GM21515 (cell line): Measurements from ENCODE around the gene SSH2.
"Not testable (repeated sequence)": the region's sequence is repeated elsewhere in the genome, so short reads cannot be mapped to it uniquely, and the experiment has no call there.

Experiments used
- ATAC-seq: cut with Tn5 transposase; IDR thresholded peaks from one replicate; pipeline ENCODE4 v1.9.1; 2021; ENCODE audit not compliant: unreplicated experiment

The SSH2 gene

GRCh38 chr17:29881256-29881655 is 48.8 kb downstream of the SSH2 start:
- ATAC-seq = no peak

- no peak for ATAC-seq
Measured at GRCh38 chr17:29880031-29880430, 50.0 kb downstream of the SSH2 start.

DNA sequence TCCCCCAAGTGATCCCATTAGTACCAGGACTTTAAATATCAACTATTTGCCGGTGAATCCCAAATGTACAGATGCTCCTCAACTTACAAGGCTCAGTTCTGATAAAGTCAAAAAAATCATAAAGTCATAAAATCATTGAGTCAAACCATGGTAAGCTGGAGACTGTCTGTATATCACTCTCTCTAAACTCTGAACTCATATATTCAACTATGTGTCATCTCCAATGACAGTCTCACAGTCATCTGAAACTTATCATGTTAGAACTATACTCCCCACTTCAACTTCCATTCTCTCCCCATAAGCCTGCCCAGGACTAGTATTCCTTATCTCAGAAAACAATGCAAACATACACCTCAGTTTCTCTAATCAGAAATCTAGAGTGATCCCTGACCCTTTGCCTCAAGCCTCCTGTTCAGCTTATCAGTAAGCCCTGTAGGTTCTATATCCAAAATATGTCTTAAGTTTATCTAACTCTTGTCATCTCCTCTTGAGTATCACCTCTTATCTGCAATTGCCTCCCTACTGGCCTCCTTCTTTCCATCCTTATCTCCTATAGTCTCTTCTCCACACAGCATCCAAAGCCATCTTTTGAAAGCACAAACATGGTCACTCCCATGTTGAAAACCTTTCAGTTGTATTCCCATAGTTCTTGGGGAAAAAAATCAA is 55.0 kb downstream of the SSH2 start:
- ATAC-seq = no peak

GRCh38 chr17:29874358-29874757 is 55.7 kb downstream of the SSH2 start:
- ATAC-seq = not testable (repeated sequence)

DNA sequence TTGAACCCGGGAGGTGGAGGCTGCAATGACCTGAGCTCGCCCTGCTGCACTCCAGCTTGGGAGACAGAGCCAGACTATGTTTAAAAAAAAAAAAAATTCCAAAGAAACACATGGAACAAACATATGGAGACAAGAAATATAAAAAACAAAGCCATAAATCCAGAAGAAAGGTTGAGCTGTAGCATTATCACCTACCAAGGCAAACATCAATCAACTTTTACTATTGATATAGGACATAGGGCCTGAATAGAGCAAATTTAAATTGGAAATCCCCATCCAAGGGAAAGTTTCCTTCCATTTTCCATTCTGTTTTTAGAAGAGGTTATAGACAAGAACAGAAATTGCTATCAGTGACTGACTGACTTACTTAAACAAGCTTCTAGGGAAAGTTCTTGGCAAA is 56.6 kb downstream of the SSH2 start:
- ATAC-seq = no peak

GRCh38 chr17:29870836-29871465 is 59.1 kb downstream of the SSH2 start:
- ATAC-seq = no peak

DNA sequence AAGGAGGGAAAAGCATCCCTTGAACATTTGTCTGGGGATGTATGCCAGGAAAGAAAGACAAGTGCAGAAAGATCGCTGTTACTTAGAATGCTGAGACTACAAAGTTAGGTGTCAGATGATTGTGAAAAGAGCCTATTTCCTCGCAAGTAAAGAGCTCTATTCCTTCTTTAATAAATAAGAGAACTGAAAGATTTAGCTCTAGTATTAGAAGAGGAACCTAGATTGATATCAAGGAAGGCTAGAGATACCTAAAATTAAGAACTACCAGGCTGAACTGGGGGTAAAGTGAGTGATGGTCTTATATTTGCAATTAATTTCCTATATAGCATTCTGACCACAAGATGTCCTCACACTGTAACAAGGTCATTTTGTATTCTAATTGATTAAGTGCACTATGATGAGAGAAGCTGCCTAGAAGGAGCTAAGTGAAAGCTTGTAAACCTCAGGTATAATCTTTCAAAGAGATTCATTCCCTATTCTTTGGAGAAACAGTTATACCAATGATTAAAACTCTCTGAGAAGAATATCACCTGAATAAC is 62.3 kb downstream of the SSH2 start:
- no peak for ATAC-seq

DNA sequence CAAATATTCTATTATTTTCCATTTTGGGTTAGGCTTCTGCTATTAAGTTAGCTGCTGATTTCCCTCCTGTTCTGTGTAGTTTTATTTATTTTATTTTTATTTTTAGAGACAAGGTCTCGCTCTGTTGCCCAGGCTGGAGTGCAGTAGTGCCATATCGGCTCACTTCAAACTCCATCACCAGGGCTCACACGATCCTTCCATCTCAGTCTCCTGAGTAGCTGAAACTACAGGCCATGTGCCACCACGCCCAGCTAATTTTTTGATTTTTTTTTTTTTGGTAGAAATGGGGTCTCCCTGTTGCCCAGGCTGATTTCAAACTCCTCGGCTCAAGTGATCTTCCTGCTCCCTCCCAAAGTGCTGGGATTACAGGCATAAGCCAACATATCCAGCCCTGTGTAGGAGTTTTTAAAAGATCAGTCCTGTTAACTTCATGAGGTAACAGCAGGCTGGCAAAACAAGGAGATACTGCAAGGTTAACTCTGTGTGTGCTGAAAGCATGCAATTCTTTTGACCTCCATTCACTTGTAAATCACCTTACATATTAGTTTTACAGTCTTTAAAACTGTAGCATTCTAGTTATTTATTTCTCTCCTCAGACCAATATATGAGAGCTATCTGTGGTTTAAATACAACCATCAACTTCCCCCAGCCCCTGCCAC is 63.2 kb downstream of the SSH2 start:
- ATAC-seq = no peak

DNA sequence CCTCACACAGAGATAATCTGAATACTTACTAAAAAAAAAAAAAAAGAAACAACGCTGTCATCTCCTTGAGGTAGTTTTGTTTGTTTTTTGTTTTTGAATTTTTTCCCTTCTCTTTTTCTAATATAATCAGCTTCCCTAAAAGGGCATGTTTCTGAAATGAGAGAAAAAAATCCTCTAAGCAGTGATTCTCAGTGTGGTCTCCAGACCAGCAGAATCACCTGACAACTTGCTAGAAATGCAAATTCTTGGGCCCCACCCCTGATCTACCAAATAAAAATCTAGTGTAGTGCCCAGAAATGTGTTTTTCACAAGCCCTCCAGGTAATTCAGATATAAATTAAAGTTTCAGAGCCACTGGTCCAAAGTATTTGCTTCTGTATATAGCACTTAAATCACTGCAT is 65.4 kb downstream of the SSH2 start:
- no peak for ATAC-seq

DNA sequence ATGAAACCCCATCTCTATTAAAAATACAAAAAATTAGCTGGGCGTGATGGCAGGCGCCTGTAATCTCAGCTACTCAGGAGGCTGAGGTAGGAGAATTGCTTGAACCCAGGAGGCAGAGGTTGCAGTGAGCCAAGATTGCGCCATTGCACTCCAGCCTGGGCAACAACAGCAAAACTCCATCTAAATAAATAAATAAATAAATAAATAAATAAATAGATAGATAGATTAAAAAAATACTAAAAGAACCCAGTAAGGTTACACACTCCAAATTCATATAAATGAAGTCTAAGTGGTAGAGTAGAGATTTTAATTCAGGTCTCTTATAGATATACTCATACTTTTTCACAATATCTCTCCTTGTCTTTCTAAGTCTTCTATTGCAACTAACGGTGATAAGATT is 65.9 kb downstream of the SSH2 start:
- ATAC-seq = not testable (repeated sequence)

DNA sequence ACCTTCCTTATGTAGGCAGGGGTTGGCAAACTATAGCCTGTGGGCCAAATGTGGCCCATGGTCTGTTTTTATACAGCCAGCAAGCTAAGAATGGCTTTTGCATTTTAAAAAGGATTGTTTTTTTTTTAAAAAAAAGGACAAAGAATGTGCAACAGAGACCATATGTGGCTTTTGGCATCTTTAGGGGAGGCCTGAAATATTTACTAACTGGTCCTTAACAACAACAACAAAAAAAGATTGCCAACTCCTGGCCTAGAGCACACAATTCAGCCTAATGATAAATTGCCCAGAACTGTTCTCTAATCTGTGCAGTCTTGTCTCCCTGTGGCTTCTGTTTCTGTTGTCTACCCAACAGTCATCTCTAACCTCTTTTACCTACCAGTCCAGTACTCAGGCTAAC is 67.1 kb downstream of the SSH2 start:
- no peak for ATAC-seq

- no peak for ATAC-seq
Measured at GRCh38 chr17:29862127-29862526, 67.9 kb downstream of the SSH2 start.

DNA sequence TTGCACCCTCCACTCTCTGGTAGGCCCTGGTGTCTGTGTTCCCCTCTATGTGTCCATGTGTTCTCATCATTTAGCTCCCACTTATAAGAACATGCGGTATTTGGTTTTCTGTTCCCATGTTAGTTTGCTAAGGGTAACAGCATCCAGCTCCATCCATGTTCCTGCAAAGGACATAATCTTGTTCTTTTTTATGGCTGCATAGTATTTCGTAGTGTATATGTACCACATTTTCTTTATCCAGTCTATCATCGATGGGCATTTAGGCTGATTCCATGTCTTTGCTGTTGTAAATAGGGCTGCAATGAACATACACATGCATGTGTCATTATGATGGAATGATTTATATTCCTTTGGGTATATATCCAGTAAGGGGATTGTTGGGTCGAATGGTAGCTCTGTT is 70.6 kb downstream of the SSH2 start:
- ATAC-seq = not testable (repeated sequence)

GRCh38 chr17:29857823-29858222 is 72.2 kb downstream of the SSH2 start:
- ATAC-seq = no peak

- ATAC-seq = not testable (repeated sequence)
Measured at GRCh38 chr17:29857105-29857504, 72.9 kb downstream of the SSH2 start.

GRCh38 chr17:29855686-29856085 is 74.3 kb downstream of the SSH2 start:
- ATAC-seq = no peak

GRCh38 chr17:29848737-29849136 is 81.3 kb downstream of the SSH2 start:
- ATAC-seq = no peak

GRCh38 chr17:29847527-29848400 is 82.3 kb downstream of the SSH2 start:
- no peak for ATAC-seq

- no peak for ATAC-seq
Measured at GRCh38 chr17:29847118-29847517, 82.9 kb downstream of the SSH2 start.

- ATAC-seq = no peak
Measured at GRCh38 chr17:29846298-29846697, 83.7 kb downstream of the SSH2 start.
